GM20431 (cell line): ENCODE measurements around the gene SAMD9.

Experiments
- in situ Hi-C: fragments of 300-500 bp; cut with MseI, MboI; formaldehyde crosslinking; loops from one replicate; pipeline ENCODE4 v1.15.0; 2020; ENCODE audit warnings: low sequenced_read_pairs; ENCODE audit not compliant: unreplicated experiment

Gene SAMD9

GRCh38 chr7:93120592-93121549 is 3.1 kb upstream of the SAMD9 start:
- in situ Hi-C loops = no loop called here

- in situ Hi-C loops = no loop called here
Measured at GRCh38 chr7:93119191-93119905, 1.6 kb upstream of the SAMD9 start.

GRCh38 chr7:93117327-93117726 is 452 bp downstream of the SAMD9 start:
- in situ Hi-C loops = no loop called here

- in situ Hi-C loops = no loop called here
Measured at GRCh38 chr7:93115796-93116195, 2.0 kb downstream of the SAMD9 start.

GRCh38 chr7:93108003-93108402 is 9.8 kb downstream of the SAMD9 start:
- in situ Hi-C loops = no loop called here

- in situ Hi-C loops = loop anchor here (25.0 kb wide), 2 partner anchors 115 to 440 kb away; no protein-coding TSS in a partner anchor
Measured at GRCh38 chr7:93097388-93097787, 20.4 kb downstream of the SAMD9 start.

GRCh38 chr7:93092757-93093370 is 24.9 kb downstream of the SAMD9 start:
- in situ Hi-C loops = loop anchor here (25.0 kb wide), 2 partner anchors 119 to 444 kb away; no protein-coding TSS in a partner anchor

GRCh38 chr7:93073357-93073756 is 44.4 kb downstream of the SAMD9 start:
- in situ Hi-C loops = loop anchor here (25.0 kb wide), 1 partner anchor 461 kb away; no protein-coding TSS in a partner anchor

- in situ Hi-C loops = loop anchor here (25.0 kb wide), 1 partner anchor 450 kb away; no protein-coding TSS in a partner anchor
Measured at GRCh38 chr7:93062599-93062998, 55.2 kb downstream of the SAMD9 start.

- in situ Hi-C loops = loop anchor here (25.0 kb wide), 1 partner anchor 449 kb away; no protein-coding TSS in a partner anchor
Measured at GRCh38 chr7:93060865-93061264, 56.9 kb downstream of the SAMD9 start.

- in situ Hi-C loops = loop anchor here (25.0 kb wide), 1 partner anchor 448 kb away; no protein-coding TSS in a partner anchor
Measured at GRCh38 chr7:93060025-93060424, 57.8 kb downstream of the SAMD9 start.

- in situ Hi-C loops = loop anchor here (10.0 to 25.0 kb wide), 2 partner anchors 222 to 444 kb away; partner anchors contain the start of gene CDK6
Measured at GRCh38 chr7:93056621-93057020, 61.2 kb downstream of the SAMD9 start.

GRCh38 chr7:93055543-93056107 is 62.2 kb downstream of the SAMD9 start:
- in situ Hi-C loops = loop anchor here (10.0 to 25.0 kb wide), 2 partner anchors 221 to 443 kb away; partner anchors contain the start of gene CDK6

- in situ Hi-C loops = loop anchor here (10.0 to 25.0 kb wide), 2 partner anchors 220 to 443 kb away; partner anchors contain the start of gene CDK6
Measured at GRCh38 chr7:93054975-93055374, 62.8 kb downstream of the SAMD9 start.

GRCh38 chr7:93053949-93054943 is 63.5 kb downstream of the SAMD9 start:
- in situ Hi-C loops = loop anchor here (10.0 to 25.0 kb wide), 2 partner anchors 219 to 442 kb away; partner anchors contain the start of gene CDK6

GRCh38 chr7:93053209-93053948 is 64.4 kb downstream of the SAMD9 start:
- in situ Hi-C loops = loop anchor here (10.0 to 25.0 kb wide), 2 partner anchors 219 to 441 kb away; partner anchors contain the start of gene CDK6

GRCh38 chr7:93051660-93052059 is 66.1 kb downstream of the SAMD9 start:
- in situ Hi-C loops = loop anchor here (10.0 to 25.0 kb wide), 2 partner anchors 217 to 439 kb away; partner anchors contain the start of gene CDK6
